HL-60/S4 (cell line): ENCODE results near the gene ICE2.

Experiments
- in situ Hi-C: fragments of 300-500 bp; cut with MboI; formaldehyde crosslinking; loops from 2 replicates; pipeline ENCODE4 v1.14.3; 2022; ENCODE audit warnings: low sequenced_read_pairs

Gene ICE2

DNA sequence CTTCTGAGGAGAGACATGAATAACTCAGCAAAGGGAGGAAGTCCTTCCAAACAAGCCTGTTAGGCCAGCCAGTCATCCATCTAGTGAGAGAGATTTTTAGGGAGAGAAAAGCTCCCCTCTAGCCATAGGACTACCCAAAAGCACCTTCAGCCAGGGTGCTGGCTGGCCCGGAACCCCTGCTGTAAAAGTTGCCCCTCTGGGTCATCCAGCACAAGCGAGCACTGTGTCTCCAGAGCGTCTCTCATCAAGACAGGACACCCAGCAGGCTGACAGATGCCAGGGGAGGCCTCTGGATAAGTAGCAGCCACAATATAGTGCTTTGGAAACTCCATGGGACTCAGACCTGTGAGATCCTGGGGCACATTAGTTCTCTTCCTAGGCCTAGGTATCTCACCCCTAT is 105.6 kb downstream of the ICE2 start:
- in situ Hi-C loops = loop anchor here (25.0 kb wide), 1 partner anchor 139 kb away; no protein-coding TSS in a partner anchor

DNA sequence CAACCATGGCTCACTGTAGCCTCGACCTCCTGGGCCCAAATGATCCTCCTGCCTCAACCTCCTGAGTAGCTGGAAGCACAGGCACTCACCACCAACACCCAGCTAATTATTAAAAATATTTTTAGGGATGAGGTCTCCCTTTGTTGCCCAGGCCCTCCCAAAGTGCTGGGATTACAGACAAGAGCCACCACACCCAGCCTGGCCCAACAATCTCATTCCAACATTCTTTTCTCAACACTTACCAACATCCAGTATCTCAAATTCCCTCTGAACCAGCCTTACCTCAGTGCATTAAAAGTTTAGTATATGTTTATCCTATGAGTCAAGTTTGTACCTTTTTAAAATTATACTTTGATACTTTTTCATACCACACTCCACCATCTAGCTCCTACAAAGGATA is 106.2 kb downstream of the ICE2 start:
- in situ Hi-C loops = loop anchor here (25.0 kb wide), 1 partner anchor 140 kb away; no protein-coding TSS in a partner anchor

DNA sequence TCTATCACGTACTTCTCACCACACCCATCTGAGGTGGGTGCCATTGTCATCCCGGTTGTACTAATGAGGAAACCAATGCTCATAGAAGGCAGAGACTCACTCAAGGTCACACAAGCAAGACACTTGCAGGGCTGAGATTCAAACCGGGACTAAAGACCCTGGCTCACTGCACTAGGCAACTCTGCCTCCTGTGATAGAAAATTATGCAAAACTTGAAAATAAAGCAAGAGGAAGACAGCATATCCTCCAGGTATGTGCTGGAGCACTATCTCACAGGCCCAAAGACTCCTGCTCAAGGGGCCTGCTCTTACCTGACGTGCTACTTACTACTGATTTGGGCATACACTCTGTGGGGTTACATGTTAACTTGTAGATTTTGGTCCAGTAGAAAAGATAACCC is 106.7 kb downstream of the ICE2 start:
- in situ Hi-C loops = loop anchor here (25.0 kb wide), 1 partner anchor 140 kb away; no protein-coding TSS in a partner anchor

- in situ Hi-C loops = loop anchor here (25.0 kb wide), 1 partner anchor 141 kb away; no protein-coding TSS in a partner anchor
These were observed 107.5 kb downstream of the ICE2 start for GRCh38 chr15:60371175-60372051.

GRCh38 chr15:60370869-60371136 is 108.1 kb downstream of the ICE2 start:
- in situ Hi-C loops = loop anchor here (25.0 kb wide), 1 partner anchor 141 kb away; no protein-coding TSS in a partner anchor

DNA sequence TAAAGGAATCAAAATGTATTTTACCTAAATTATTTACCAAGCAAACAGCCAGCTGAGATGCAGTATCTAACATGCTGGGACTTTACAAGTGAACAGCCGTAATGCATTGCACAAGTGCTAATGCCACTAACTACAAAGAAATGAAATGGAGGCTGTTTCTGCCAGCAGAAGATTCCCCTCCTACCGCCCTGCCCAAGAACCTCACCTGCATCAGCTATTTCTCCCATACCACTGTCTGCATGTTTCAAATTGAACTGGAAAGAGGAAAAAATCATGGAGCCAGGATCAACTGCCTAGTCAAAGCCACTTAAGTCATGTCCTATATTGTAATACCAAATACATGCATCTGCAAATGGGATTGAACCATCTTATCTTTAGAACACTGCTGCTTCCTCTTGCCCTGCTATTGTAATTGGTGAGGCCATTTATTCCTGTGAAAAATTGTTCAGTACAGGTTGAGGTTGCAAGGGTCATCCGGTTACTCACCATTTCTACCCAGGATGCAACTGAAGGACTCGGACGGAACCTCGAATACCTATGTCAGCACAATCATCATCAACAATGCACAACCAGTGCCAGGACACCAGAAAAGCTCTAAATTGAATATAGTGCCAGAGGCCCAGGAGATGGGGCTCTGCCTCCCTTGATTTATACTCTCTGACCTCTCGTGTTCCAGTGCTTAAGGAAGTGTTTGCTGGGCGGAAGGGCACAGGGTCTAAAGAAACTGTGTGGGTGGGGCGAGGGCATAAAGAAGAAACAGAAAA is 108.7 kb downstream of the ICE2 start:
- in situ Hi-C loops = loop anchor here (25.0 kb wide), 1 partner anchor 142 kb away; no protein-coding TSS in a partner anchor

DNA sequence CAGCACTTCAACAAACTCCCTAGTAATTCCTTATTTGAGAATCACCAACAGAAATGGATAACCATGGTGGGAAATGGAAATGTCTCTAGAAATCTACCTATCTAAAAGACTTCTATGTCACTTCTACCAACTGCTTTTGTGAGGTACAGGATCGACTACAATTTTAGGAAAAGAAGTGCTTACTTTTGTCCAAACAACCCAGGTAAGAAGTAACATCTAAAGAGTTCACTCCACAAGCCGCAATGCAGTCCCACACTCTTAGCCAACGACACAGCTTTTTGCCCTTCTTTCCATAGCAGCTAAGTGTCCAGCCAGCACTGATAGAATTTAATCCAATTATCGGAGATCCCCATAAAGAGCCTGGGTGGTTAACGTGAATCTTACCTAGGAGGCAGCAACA is 109.2 kb downstream of the ICE2 start:
- in situ Hi-C loops = loop anchor here (25.0 kb wide), 1 partner anchor 143 kb away; no protein-coding TSS in a partner anchor
